K562 (cell line): Measurements from ENCODE around the gene ZCRB1. TPM values are rescaled to one million over a fixed set of nuclear protein-coding genes. Genes with fewer than 3 reads are reported as not detected.

Source experiments
- ATAC-seq: fragments of 200-7000 bp; cut with Tn5 transposase; 3 replicates; pipeline ENCODE4 v1.9.1; 2020; ENCODE audit warnings: moderate library complexity
- BruUV-seq: library from RNA; stranded (reverse); fragments of 400-500 nt; replicated peaks from 2 replicates; lab custom pipeline; 2021; lab: Mats Ljungman, UMichigan
- CTCF ChIA-PET: fragments of 300-600 bp; formaldehyde crosslinking; extraction: SDS; loops from one replicate; lab custom pipeline; 2021; ENCODE audit warnings: low intra/inter-chr PET ratio; lab: Yijun Ruan, JAX
- POLR2A ChIA-PET: fragments of 300-600, 350-650 bp; sonication (Branson Sonifier 250); formaldehyde crosslinking; extraction: SDS; loops from one replicate; lab custom pipeline; 2021; ENCODE audit warnings: antibody characterized with exemption, inconsistent platforms; lab: Yijun Ruan, JAX
- DNase-seq, 4 experiments: peaks; one replicate each; pipeline versions ENCODE4 v3.0.0 to v3.0.0-alpha.2; 2011 to 2018; ENCODE audit warnings: low spot score in 3 of 4, mixed read lengths in 3 of 4; ENCODE audit errors: extremely low read depth in 1 of 4
- FAIRE-seq: peaks from 2 replicates; lab custom pipeline; 2011; peaks lifted over from hg19 to GRCh38; lab: Jason Lieb, UNC
- H2AFZ ChIP-seq: 2 replicates; pipeline ENCODE4 v1.6.0; 2011; ENCODE audit warnings: low read depth, low read length, control low read depth, inconsistent platforms
- H3K27ac ChIP-seq: fragments of 200-600 bp; 3 replicates; pipeline ENCODE4 v1.8.0; 2011; ENCODE audit warnings: low read depth, mild to moderate bottlenecking, control low read depth, inconsistent platforms, low read length, moderate library complexity, mixed read lengths; ENCODE audit errors: extremely low read depth
- H3K27me3 ChIP-seq, 2 experiments: fragments of 300-600 bp in 1 of 2; 2 replicates in 1 of 2; 3 replicates in 1 of 2; pipeline versions ENCODE4 v1.6.0 to v1.8.0; 2011; ENCODE audit warnings: inconsistent platforms in 2 of 2, low read length in 2 of 2, mild to moderate bottlenecking in 1 of 2, mixed read lengths in 1 of 2, moderate library complexity in 1 of 2; ENCODE audit not compliant: control insufficient read depth in 2 of 2, insufficient read depth in 2 of 2
- H3K36me3 ChIP-seq: fragments of 300-600 bp; 3 replicates; pipeline ENCODE4 v1.8.0; 2011; ENCODE audit warnings: mild to moderate bottlenecking, low read length, inconsistent platforms; ENCODE audit not compliant: control insufficient read depth, insufficient read depth
- H3K4me1 ChIP-seq, 2 experiments: fragments of 200-600 bp in 1 of 2; replicated peaks in 1 of 2; 2 replicates in 1 of 2; 3 replicates in 1 of 2; pipeline versions ENCODE4 v1.5.1 to v1.8.0; 2011; ENCODE audit warnings: inconsistent platforms in 2 of 2, low read length in 2 of 2, mild to moderate bottlenecking in 1 of 2, mixed read lengths in 1 of 2, moderate library complexity in 1 of 2; ENCODE audit not compliant: control insufficient read depth in 2 of 2, insufficient read depth in 2 of 2
- H3K4me2 ChIP-seq: 2 replicates; pipeline ENCODE4 v1.6.1; 2011; ENCODE audit warnings: low read length, control low read depth, inconsistent platforms, mixed read lengths; ENCODE audit not compliant: insufficient read depth
- H3K4me3 ChIP-seq: fragments of 200-600 bp; sonication (generic), shearing (Covaris generic); 2 replicates; pipeline ENCODE4 v1.5.1; 2016; ENCODE audit warnings: control low read depth, inconsistent platforms
- H3K79me2 ChIP-seq: fragments of 200-600 bp; 3 replicates; pipeline ENCODE4 v1.8.0; 2011; ENCODE audit warnings: low read length, inconsistent platforms; ENCODE audit not compliant: control insufficient read depth, insufficient read depth
- H3K9ac ChIP-seq, 2 experiments: 2 replicates each; pipeline versions ENCODE4 v1.6.0 to v1.6.1; 2011; ENCODE audit warnings: low read depth in 2 of 2, low read length in 2 of 2, control low read depth in 1 of 2, inconsistent platforms in 1 of 2, mild to moderate bottlenecking in 1 of 2, mixed read lengths in 1 of 2; ENCODE audit not compliant: insufficient read depth in 1 of 2
- H3K9me1 ChIP-seq: one replicate; pipeline ENCODE4 v1.6.0; 2011; ENCODE audit warnings: inconsistent platforms, mild to moderate bottlenecking, low read length, moderate library complexity; ENCODE audit not compliant: control insufficient read depth, insufficient read depth
- H3K9me3 ChIP-seq: replicated peaks from 2 replicates; pipeline ENCODE4 v1.5.1; 2011; ENCODE audit warnings: low read depth, low read length, inconsistent platforms; ENCODE audit not compliant: control insufficient read depth, insufficient read depth
- H4K20me1 ChIP-seq: replicated peaks from 2 replicates; pipeline ENCODE4 v1.6.1; 2011; ENCODE audit warnings: low read length, inconsistent platforms, mixed read lengths; ENCODE audit not compliant: control insufficient read depth, insufficient read depth
- CBX5 ChIP-seq: IDR thresholded peaks from 2 replicates; pipeline ENCODE4 v1.6.1; 2014; ENCODE audit warnings: low read depth, borderline replicate concordance
- EZH2 ChIP-seq: IDR thresholded peaks from 2 replicates; pipeline ENCODE4 v1.6.1; 2012; ENCODE audit warnings: low read depth, mild to moderate bottlenecking, inconsistent platforms, low read length, borderline replicate concordance
- KDM1A ChIP-seq, 2 experiments: fragments of 450-650 bp; IDR thresholded peaks; 2 replicates each; pipeline ENCODE4 v1.6.1; 2016; ENCODE audit warnings: mild to moderate bottlenecking in 2 of 2
- LEF1 ChIP-seq: fragments of 450-650 bp; IDR thresholded peaks from 2 replicates; pipeline ENCODE4 v1.6.1; 2016; ENCODE audit warnings: mild to moderate bottlenecking
- MIER1 ChIP-seq: fragments of 450-650 bp; IDR thresholded peaks from 2 replicates; pipeline ENCODE4 v1.6.1; 2016; ENCODE audit warnings: antibody characterized with exemption, mild to moderate bottlenecking, low read depth
- ZNF224 ChIP-seq: sonication (generic); formaldehyde crosslinking; IDR thresholded peaks from 2 replicates; pipeline ENCODE4 v1.8.0; 2022; ENCODE audit warnings: mild to moderate bottlenecking, missing genetic modification reagents
- WGBS: fragments of 100-300 bp; shearing (Covaris generic); methylation state at CpG from one replicate; pipeline ENCODE4 v1.1.6; 2016; ENCODE audit warnings: low coverage, mixed read lengths; ENCODE audit not compliant: insufficient coverage; ENCODE audit errors: missing lambda C conversion rate; 5-methylcytosine and 5-hydroxymethylcytosine counted together
- in situ Hi-C: fragments of 300-500 bp; cut with MboI; formaldehyde crosslinking; loops from 4 replicates; pipeline ENCODE4 v1.15.0; 2018; ENCODE audit warnings: inconsistent platforms, mixed read lengths
- intact Hi-C: fragments of 100-400 bp; cut with micrococcal nuclease; formaldehyde crosslinking; loops from 2 replicates; pipeline ENCODE4 v1.14.2; 2022
- polyA plus RNA-seq, 8 experiments: library from polyadenylated mRNA; depleted of rRNA in 4 of 8; stranded (reverse) in 5 of 8; unstranded in 3 of 8; fragments of >200 nt; fragmentation: Nextera tagmentation in 2 of 8; fragmentation: Illumina TruSeq in 1 of 8; extraction: Ambion mirVana in 2 of 8; extraction: Trizol in 1 of 8; gene quantifications; 2 replicates each; pipeline versions ENCODE4 v1.2.1 to v1.2.3, GENCODE V29; 2011 to 2014; ENCODE audit warnings: inconsistent platforms in 1 of 8, missing spikeins in 1 of 8
- total RNA-seq, 7 experiments: library from RNA; depleted of rRNA in 6 of 7; stranded (reverse); fragments of >200 nt in 6 of 7; fragmentation: Illumina TruSeq in 2 of 7; extraction: Trizol in 2 of 7; gene quantifications; 2 replicates each; pipeline versions ENCODE4 v1.2.1 to v1.2.3, GENCODE V29; 2011 to 2021; ENCODE audit warnings: low replicate concordance in 1 of 7
- TF ChIP-seq, protein P1 (sequence below): fragments of 450-650 bp; IDR thresholded peaks from 2 replicates; pipeline ENCODE4 v1.6.1; 2014; ENCODE audit warnings: low read depth, mild to moderate bottlenecking, moderate library complexity, borderline replicate concordance
- TF ChIP-seq, protein P2 (sequence below), 2 experiments: fragments of 450-650 bp in 1 of 2; sonication (generic) in 1 of 2; formaldehyde crosslinking in 1 of 2; IDR thresholded peaks in 1 of 2; conservative IDR thresholded peaks in 1 of 2; 2 replicates each; pipeline versions ENCODE4 v1.6.1 to v1.8.1; 2016 to 2023; ENCODE audit warnings: mild to moderate bottlenecking in 2 of 2, moderate library complexity in 2 of 2, inconsistent platforms in 1 of 2, missing genetic modification reagents in 1 of 2
- TF ChIP-seq, protein P3 (sequence below): fragments of 250-450 bp; sonication (Bioruptor Pico); IDR thresholded peaks from 2 replicates; pipeline ENCODE4 v1.8.0; 2022; ENCODE audit warnings: inconsistent platforms
- TF ChIP-seq, protein P4 (sequence below): fragments of 450-650 bp; IDR thresholded peaks from 2 replicates; pipeline ENCODE4 v1.6.1; 2018; ENCODE audit warnings: mild to moderate bottlenecking, low read depth; ENCODE audit not compliant: partially characterized antibody
- TF ChIP-seq, protein P5 (sequence below): fragments of 450-650 bp; formaldehyde crosslinking; IDR thresholded peaks from 2 replicates; pipeline ENCODE4 v1.4.0; 2020; ENCODE audit warnings: mild to moderate bottlenecking, moderate library complexity

ZCRB1 gene
- total and polyA plus RNA-seq, 9 of the 15 experiments (the other 6 are each of a cell fraction or from before 2014, with no cell fraction given): 36.0 to 102 (median 51.0) TPM

DNA sequence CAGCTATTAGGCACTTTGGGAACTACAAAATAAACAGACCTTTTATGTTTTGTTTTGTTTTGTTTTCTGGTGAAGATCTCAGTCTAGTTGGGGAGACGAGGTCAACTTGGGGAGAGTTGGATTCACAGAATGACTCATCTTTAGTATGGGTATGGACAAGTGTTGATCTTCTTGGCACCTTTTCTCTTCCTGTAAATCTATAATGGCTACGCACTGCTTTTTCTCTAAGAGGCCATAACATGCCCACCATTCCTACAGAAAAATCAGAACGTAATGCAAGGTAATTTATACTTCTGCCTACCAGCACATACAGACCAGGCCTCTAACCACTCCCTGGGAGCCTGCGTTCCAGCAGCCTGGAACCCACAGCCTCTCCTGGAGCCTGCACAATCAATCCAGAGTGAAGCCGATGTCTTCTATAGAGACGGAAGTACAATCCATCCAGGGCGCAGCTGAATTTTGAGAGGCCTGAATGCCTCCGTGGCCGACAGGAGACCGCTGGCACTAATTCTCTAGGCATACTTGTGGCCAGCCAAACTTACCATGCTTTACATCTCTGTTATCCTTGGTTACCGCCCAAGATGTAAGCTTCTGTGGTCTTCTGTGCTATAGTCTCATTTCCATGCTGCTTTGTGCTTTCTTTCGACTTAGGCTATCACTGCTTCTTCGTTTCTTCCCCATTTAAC, 790 bp upstream of the ZCRB1 start:
- H3K4me1 ChIP-seq: peaks cover 9 to 10% of the 10 kb centered on the region in 2 experiments
- H3K27me3 ChIP-seq: no peaks in the 10 kb centered on the region
- peak overlapping the region; percentile 78 for H3K4me3 ChIP-seq
- peaks cover 3% of the 10 kb centered on the region; the same call in 1 of the 2 replicates for H4K20me1 ChIP-seq
- H2AFZ ChIP-seq: peak overlapping the region; percentile 93
- H3K36me3 ChIP-seq: peaks cover 24% of the 10 kb centered on the region
- ATAC-seq (peak; percentile 58), DNase-seq (peak; percentile 19 to 38 (median 24)), FAIRE-seq (peak; percentile 58)
- H3K9me1 ChIP-seq: no peaks in the 10 kb centered on the region
- peak overlapping the region; percentile 90 for H3K4me2 ChIP-seq
- BruUV-seq: no TSS peak
- 1% methylated on average over 13 of the region's 13 CpGs for WGBS
- H3K9me3 ChIP-seq: no peaks in the 10 kb centered on the region
- ChIA-PET POLR2A (interaction anchor here (1.0 to 2.2 kb wide), 2 partner anchors 10 to 14 kb away, joined by 3 to 8 read pairs; no protein-coding TSS in a partner anchor), CTCF (no interaction called here)
- intact Hi-C loops: loop anchor here (2.0 to 5.0 kb wide), 3 partner anchors 88 to 289 kb away; partner anchors contain the start of genes GXYLT1 and YAF2
- in situ Hi-C loops: loop anchor here (5.0 kb wide), 1 partner anchor 194 kb away; no protein-coding TSS in a partner anchor
- H3K9ac ChIP-seq: peak overlapping the region; percentile 90 to 96
- peak overlapping the region; percentile 84 for H3K27ac ChIP-seq
- H3K79me2 ChIP-seq: peaks cover 70% of the 10 kb centered on the region
- TF ChIP-seq CBX5 (no peak), EZH2 (no peak), ZNF224 (CRISPR knock-in tag) (no peak), MIER1 (no peak), LEF1 (no peak), KDM1A (IDR thresholded peaks at IDR 0.05) (no peak)
- TF ChIP-seq, protein P1, sequence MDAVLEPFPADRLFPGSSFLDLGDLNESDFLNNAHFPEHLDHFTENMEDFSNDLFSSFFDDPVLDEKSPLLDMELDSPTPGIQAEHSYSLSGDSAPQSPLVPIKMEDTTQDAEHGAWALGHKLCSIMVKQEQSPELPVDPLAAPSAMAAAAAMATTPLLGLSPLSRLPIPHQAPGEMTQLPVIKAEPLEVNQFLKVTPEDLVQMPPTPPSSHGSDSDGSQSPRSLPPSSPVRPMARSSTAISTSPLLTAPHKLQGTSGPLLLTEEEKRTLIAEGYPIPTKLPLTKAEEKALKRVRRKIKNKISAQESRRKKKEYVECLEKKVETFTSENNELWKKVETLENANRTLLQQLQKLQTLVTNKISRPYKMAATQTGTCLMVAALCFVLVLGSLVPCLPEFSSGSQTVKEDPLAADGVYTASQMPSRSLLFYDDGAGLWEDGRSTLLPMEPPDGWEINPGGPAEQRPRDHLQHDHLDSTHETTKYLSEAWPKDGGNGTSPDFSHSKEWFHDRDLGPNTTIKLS: no peak
- TF ChIP-seq, protein P2, sequence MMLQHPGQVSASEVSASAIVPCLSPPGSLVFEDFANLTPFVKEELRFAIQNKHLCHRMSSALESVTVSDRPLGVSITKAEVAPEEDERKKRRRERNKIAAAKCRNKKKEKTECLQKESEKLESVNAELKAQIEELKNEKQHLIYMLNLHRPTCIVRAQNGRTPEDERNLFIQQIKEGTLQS (IDR thresholded peaks at IDR 0.05): peak; percentile 48; the same call in 1 of the 2 replicates
- TF ChIP-seq, protein P2 (CRISPR knock-in tag; conservative IDR thresholded peaks at IDR 0.05): no peak
- TF ChIP-seq, protein P3, sequence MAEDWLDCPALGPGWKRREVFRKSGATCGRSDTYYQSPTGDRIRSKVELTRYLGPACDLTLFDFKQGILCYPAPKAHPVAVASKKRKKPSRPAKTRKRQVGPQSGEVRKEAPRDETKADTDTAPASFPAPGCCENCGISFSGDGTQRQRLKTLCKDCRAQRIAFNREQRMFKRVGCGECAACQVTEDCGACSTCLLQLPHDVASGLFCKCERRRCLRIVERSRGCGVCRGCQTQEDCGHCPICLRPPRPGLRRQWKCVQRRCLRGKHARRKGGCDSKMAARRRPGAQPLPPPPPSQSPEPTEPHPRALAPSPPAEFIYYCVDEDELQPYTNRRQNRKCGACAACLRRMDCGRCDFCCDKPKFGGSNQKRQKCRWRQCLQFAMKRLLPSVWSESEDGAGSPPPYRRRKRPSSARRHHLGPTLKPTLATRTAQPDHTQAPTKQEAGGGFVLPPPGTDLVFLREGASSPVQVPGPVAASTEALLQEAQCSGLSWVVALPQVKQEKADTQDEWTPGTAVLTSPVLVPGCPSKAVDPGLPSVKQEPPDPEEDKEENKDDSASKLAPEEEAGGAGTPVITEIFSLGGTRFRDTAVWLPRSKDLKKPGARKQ (CRISPR knock-in tag): no peak
- TF ChIP-seq, protein P4, sequence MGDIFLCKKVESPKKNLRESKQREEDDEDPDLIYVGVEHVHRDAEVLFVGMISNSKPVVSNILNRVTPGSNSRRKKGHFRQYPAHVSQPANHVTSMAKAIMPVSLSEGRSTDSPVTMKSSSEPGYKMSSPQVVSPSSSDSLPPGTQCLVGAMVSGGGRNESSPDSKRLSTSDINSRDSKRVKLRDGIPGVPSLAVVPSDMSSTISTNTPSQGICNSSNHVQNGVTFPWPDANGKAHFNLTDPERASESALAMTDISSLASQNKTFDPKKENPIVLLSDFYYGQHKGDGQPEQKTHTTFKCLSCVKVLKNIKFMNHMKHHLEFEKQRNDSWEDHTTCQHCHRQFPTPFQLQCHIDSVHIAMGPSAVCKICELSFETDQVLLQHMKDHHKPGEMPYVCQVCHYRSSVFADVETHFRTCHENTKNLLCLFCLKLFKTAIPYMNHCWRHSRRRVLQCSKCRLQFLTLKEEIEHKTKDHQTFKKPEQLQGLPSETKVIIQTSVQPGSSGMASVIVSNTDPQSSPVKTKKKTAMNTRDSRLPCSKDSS: no peak
- TF ChIP-seq, protein P5, sequence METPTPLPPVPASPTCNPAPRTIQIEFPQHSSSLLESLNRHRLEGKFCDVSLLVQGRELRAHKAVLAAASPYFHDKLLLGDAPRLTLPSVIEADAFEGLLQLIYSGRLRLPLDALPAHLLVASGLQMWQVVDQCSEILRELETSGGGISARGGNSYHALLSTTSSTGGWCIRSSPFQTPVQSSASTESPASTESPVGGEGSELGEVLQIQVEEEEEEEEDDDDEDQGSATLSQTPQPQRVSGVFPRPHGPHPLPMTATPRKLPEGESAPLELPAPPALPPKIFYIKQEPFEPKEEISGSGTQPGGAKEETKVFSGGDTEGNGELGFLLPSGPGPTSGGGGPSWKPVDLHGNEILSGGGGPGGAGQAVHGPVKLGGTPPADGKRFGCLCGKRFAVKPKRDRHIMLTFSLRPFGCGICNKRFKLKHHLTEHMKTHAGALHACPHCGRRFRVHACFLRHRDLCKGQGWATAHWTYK: no peak
